Esophagus squamous epithelium (tissue), 4 donors: ENCODE data around the gene ILRUN.

Experiments
- POLR2A ChIP-seq, 4 donors: fragments of 450-650 bp; IDR thresholded peaks; one replicate each; pipeline ENCODE4 v1.6.1; 2017; ENCODE audit warnings: antibody characterized with exemption in 4 of 4, mild to moderate bottlenecking in 4 of 4, moderate library complexity in 3 of 4
- TF ChIP-seq, protein P1 (sequence below), 6 experiments: fragments of 450-650 bp in 4 of 6; fragments of 200-600 bp in 2 of 6; sonication (generic) in 2 of 6; IDR thresholded peaks; one replicate each; pipeline ENCODE4 v1.5.1; 2016 to 2019; ENCODE audit warnings: antibody characterized with exemption in 6 of 6, mild to moderate bottlenecking in 4 of 6, moderate library complexity in 4 of 6

DNA sequence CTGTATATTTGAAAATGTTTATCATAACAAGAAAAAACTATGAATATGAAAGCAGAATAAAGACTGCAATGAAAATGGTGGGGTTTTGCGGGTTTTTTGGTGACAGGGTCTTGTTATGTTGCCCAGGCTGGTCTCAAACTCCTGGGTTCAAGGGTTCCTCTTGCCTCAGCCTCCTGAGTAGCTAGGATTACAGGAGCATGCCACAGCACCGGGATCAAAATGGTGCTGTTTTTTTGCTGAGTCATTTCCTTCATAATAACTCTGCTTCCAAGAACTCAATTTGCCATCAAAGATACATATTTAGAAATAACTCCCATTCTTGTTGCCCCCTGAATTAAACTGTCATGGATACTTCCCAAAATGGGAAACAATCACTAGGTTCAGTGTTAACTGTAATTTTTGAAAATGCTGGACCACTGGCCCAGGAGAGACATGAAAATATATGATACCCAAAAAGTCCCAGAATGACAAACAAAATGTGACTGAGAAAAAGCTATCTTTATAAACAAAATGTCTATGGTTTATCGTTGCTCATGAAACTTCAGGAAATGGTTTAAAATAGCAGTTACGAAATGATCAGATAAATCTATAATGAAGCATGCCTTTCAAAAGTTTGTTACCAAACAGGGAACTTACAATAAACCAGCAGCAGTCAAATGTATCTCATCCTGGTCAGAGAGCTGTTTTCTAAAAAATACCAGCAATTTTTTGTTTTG, 32.2 kb downstream of the ILRUN start:
- TF ChIP-seq, protein P1, sequence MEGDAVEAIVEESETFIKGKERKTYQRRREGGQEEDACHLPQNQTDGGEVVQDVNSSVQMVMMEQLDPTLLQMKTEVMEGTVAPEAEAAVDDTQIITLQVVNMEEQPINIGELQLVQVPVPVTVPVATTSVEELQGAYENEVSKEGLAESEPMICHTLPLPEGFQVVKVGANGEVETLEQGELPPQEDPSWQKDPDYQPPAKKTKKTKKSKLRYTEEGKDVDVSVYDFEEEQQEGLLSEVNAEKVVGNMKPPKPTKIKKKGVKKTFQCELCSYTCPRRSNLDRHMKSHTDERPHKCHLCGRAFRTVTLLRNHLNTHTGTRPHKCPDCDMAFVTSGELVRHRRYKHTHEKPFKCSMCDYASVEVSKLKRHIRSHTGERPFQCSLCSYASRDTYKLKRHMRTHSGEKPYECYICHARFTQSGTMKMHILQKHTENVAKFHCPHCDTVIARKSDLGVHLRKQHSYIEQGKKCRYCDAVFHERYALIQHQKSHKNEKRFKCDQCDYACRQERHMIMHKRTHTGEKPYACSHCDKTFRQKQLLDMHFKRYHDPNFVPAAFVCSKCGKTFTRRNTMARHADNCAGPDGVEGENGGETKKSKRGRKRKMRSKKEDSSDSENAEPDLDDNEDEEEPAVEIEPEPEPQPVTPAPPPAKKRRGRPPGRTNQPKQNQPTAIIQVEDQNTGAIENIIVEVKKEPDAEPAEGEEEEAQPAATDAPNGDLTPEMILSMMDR (IDR thresholded peaks at IDR 0.05): no peak
- TF ChIP-seq POLR2A (IDR thresholded peaks at IDR 0.05): no peak
